Transverse colon (tissue), 4 donors: ENCODE measurements around the gene MPDZ. TPM values are rescaled to one million over a fixed set of nuclear protein-coding genes. Genes with fewer than 3 reads are reported as not detected.

Experiments
- DNase-seq: peaks from one replicate; pipeline ENCODE4 v3.0.0-alpha.2; 2019
- H3K27ac ChIP-seq, 4 donors: fragments of 200-600 bp; sonication (generic); 2 replicates each; pipeline ENCODE4 v1.5.1; 2016 to 2018; ENCODE audit warnings: inconsistent platforms in 4 of 4
- H3K27me3 ChIP-seq: fragments of 200-600 bp; sonication (generic); 2 replicates; pipeline ENCODE4 v1.5.1; 2017; ENCODE audit warnings: inconsistent platforms
- H3K36me3 ChIP-seq, 4 donors: fragments of 200-600 bp; sonication (generic); 2 replicates each; pipeline ENCODE4 v1.5.1; 2017 to 2019; ENCODE audit warnings: inconsistent platforms in 4 of 4
- H3K4me1 ChIP-seq, 4 donors: fragments of 200-600 bp; sonication (generic); 2 replicates each; pipeline ENCODE4 v1.5.1; 2017 to 2020; ENCODE audit warnings: inconsistent platforms in 4 of 4
- H3K4me3 ChIP-seq, 4 donors: fragments of 200-600 bp; sonication (generic); 1 replicate in 1 of 4; 2 replicates in 3 of 4; pipeline versions ENCODE4 v1.5.1 to v1.6.1; 2017 to 2019; ENCODE audit warnings: inconsistent platforms in 4 of 4
- H3K9me3 ChIP-seq, 2 donors: fragments of 200-600 bp; sonication (generic); 2 replicates each; pipeline ENCODE4 v1.5.1; 2017 to 2019; ENCODE audit warnings: inconsistent platforms in 2 of 2
- CTCF ChIP-seq, 5 experiments: fragments of 200-600 bp in 3 of 5; fragments of 450-650 bp in 2 of 5; sonication (generic) in 3 of 5; IDR thresholded peaks; 1 replicate in 2 of 5; 2 replicates in 3 of 5; pipeline ENCODE4 v1.5.1; 2016 to 2017; ENCODE audit warnings: antibody characterized with exemption in 5 of 5, inconsistent platforms in 3 of 5, mild to moderate bottlenecking in 2 of 5, moderate library complexity in 1 of 5
- EP300 ChIP-seq: sonication (generic); formaldehyde crosslinking; IDR thresholded peaks from one replicate; pipeline ENCODE4 v1.6.1; 2017; ENCODE audit warnings: antibody characterized with exemption, low read depth
- POLR2A ChIP-seq: fragments of 450-650 bp; IDR thresholded peaks from one replicate; pipeline ENCODE4 v1.6.1; 2016; ENCODE audit warnings: antibody characterized with exemption, mild to moderate bottlenecking, moderate library complexity
- POLR2AphosphoS5 ChIP-seq, 3 donors: sonication (generic); formaldehyde crosslinking; IDR thresholded peaks; one replicate each; pipeline ENCODE4 v1.6.1; 2016; ENCODE audit warnings: antibody characterized with exemption in 3 of 3
- WGBS, 2 donors: methylation state at CpG; one replicate each; pipeline ENCODE4 v1.1.5; 2018; ENCODE audit warnings: low coverage in 1 of 2; 5-methylcytosine and 5-hydroxymethylcytosine counted together
- in situ Hi-C, 4 donors: fragments of 200-750 bp; cut with MboI; loops; one replicate each; pipeline versions ENCODE4 v1.15.0 to v1.15.1; 2017; ENCODE audit warnings: low sequenced_read_pairs in 3 of 4, low pct_ligation_motif_present in 1 of 4, low pct_unique_long_range_greater_than_20kb in 1 of 4
- intact Hi-C: fragments of 100-400 bp; cut with DNase I; formaldehyde crosslinking; loops from one replicate; pipeline ENCODE4 v1.15.1; 2023; ENCODE audit warnings: low total_unique reads
- total RNA-seq, 4 donors: library from RNA; depleted of rRNA; stranded (reverse); fragments of >200 nt; gene quantifications; one replicate each; pipeline ENCODE4 v1.1.0, GENCODE V29; 2016

The MPDZ gene
- total RNA-seq, 4 donors from 2014 or later, result 9.7 to 62.1 (median 14.5) TPM

GRCh38 chr9:13137426-13137825 is 142.1 kb downstream of the MPDZ start:
- Histone ChIP-seq H3K9me3 (no peaks in the 10 kb centered on the region), H3K4me1 (peaks cover 0 to 4% (median 0%) of the 10 kb centered on the region in 4 donors), H3K4me3 (no peak overlapping the region), H3K27me3 (no peaks in the 10 kb centered on the region), H3K27ac (no peak overlapping the region), H3K36me3 (peaks cover 0 to 8% (median 2%) of the 10 kb centered on the region in 4 donors)
- in situ Hi-C loops, result no loop called here
- intact Hi-C loops, result no loop called here
- TF ChIP-seq CTCF (IDR thresholded peaks at IDR 0.05) (no peak), POLR2AphosphoS5 (IDR thresholded peaks at IDR 0.05) (no peak), EP300 (no peak), POLR2A (no peak)
- 57 to 63% methylated on average over 1 of the region's 1 CpG for WGBS, 2 donors
- DNase-seq, result no peak

- peaks cover 0 to 8% (median 2%) of the 10 kb centered on the region in 4 donors for H3K36me3 ChIP-seq
- TF ChIP-seq POLR2A (no peak), POLR2AphosphoS5 (IDR thresholded peaks at IDR 0.05) (no peak), EP300 (no peak), CTCF (IDR thresholded peaks at IDR 0.05) (no peak)
- H3K27me3 ChIP-seq, result no peaks in the 10 kb centered on the region
- no peak overlapping the region for H3K27ac ChIP-seq
- intact Hi-C loops (no loop called here), in situ Hi-C loops (no loop called here)
- WGBS, 2 donors, result 88 to 90% methylated on average over 3 of the region's 3 CpGs
- no peaks in the 10 kb centered on the region for H3K9me3 ChIP-seq
- DNase-seq, result no peak
- H3K4me3 ChIP-seq, result no peak overlapping the region
- no peaks in the 10 kb centered on the region for H3K4me1 ChIP-seq
Observed at GRCh38 chr9:13131991-13132390, 147.5 kb downstream of the MPDZ start.

GRCh38 chr9:13131416-13131815 is 148.1 kb downstream of the MPDZ start:
- no peaks in the 10 kb centered on the region for H3K27me3 ChIP-seq
- H3K4me1 ChIP-seq, result no peaks in the 10 kb centered on the region
- no peak overlapping the region for H3K27ac ChIP-seq
- no peak for DNase-seq
- in situ Hi-C loops (no loop called here), intact Hi-C loops (no loop called here)
- H3K4me3 ChIP-seq, result no peak overlapping the region
- 82 to 91% methylated on average over 5 to 6 of the region's 6 CpGs for WGBS, 2 donors
- no peaks in the 10 kb centered on the region for H3K9me3 ChIP-seq
- TF ChIP-seq POLR2AphosphoS5 (IDR thresholded peaks at IDR 0.05) (no peak), CTCF (IDR thresholded peaks at IDR 0.05) (no peak), POLR2A (no peak), EP300 (no peak)
- peaks cover 0 to 8% (median 2%) of the 10 kb centered on the region in 4 donors for H3K36me3 ChIP-seq

GRCh38 chr9:13128266-13128860 is 151.1 kb downstream of the MPDZ start:
- no peak for TF ChIP-seq POLR2AphosphoS5 (IDR thresholded peaks at IDR 0.05)
- no peak for TF ChIP-seq EP300
- no peak for TF ChIP-seq CTCF (IDR thresholded peaks at IDR 0.05)
- TF ChIP-seq POLR2A, result no peak
- H3K9me3 ChIP-seq, result no peaks in the 10 kb centered on the region
- peaks cover 0 to 4% (median 0%) of the 10 kb centered on the region in 4 donors for H3K36me3 ChIP-seq
- intact Hi-C loops, result no loop called here
- no peaks in the 10 kb centered on the region for H3K27me3 ChIP-seq
- H3K27ac ChIP-seq, result no peak overlapping the region
- no peak for DNase-seq
- WGBS, 2 donors, result 81% methylated on average over 1 of the region's 1 CpG; no CpG with 5 or more reads in 1 of the 2 donors
- in situ Hi-C loops, result no loop called here
- no peak overlapping the region for H3K4me3 ChIP-seq
- no peaks in the 10 kb centered on the region for H3K4me1 ChIP-seq
